Measurements from ENCODE around the gene FOLR2.

The FOLR2 gene

DNA sequence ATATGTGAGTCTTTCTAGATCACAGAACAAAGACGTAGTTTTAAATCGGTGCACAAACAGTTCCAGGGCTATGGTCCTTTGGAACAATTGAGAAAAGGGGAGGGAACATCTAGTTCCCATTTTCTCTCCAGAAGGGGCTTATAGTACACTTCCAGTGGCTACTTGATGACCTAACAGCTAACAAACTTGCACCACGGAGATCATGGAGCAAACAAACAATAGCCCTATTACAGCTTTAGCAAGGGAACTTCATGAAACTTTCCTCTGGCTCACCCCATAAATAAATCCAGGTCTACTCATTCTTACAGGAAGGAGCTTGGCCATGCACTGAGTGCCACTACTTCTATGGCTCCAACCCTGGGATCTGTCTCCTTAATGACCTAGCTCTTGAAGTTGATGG, 8.3 kb upstream of the FOLR2 start:
- DNase-seq, result no peak

DNA sequence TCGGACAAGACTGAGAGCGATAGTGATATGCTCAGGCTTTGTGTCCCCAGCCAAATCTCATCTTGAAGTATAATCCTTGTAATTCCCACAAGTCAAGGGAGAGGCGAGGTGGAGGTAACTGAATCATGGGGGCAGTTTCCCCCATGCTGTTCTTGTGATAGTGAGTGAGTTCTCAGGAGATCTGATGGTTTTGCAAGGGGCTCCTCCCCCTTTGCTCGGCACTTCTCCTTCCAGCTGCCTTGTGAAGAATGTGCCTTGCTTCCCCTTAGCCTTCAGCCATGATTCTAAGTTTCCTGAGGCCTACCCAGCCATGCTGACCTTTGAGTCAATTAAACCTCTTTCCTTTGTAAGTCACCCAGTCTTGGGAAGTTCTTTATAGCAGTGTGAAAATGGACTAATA, 7.5 kb upstream of the FOLR2 start:
- DNase-seq, result no peak

DNA sequence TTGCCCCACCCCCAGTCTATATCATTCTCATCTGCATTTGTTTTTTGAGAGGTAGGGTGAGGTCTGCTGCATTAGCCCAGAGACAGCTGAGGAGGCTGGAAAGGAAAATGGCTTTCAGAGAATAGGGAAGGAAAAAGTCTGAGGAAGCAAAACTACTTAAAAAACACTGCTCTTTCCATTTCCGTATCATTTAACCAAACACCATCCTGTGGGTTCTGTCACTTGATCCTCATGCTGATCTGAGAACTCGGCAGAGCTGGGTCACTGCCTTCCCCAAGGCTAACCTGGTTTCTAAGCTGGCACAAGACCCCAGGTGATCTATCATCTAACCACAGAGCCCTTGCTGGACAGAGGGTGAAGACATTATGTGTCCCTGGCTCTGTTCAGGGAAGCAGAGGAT, 1.2 kb downstream of the FOLR2 start:
- no peak for DNase-seq

DNA sequence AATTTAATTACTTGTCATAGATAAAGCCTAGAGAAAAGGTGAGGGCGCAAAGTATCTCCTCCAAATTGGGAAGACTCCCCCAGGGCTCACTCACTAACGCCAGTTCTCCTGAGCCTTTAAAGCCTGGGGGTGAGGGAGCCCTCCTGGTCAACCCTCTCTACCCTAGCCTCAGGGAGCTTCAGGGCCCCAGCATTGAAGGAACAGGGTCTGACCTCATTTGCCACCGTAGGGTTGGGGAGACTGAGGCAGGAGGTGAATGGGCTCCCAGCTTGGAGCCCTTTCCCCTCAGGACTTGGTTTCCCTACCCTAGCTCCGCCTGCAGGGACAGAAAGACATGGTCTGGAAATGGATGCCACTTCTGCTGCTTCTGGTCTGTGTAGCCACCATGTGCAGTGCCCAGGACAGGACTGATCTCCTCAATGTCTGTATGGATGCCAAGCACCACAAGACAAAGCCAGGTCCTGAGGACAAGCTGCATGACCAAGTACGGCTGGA, 1.7 kb downstream of the FOLR2 start:
- DNase-seq, result no peak

DNA sequence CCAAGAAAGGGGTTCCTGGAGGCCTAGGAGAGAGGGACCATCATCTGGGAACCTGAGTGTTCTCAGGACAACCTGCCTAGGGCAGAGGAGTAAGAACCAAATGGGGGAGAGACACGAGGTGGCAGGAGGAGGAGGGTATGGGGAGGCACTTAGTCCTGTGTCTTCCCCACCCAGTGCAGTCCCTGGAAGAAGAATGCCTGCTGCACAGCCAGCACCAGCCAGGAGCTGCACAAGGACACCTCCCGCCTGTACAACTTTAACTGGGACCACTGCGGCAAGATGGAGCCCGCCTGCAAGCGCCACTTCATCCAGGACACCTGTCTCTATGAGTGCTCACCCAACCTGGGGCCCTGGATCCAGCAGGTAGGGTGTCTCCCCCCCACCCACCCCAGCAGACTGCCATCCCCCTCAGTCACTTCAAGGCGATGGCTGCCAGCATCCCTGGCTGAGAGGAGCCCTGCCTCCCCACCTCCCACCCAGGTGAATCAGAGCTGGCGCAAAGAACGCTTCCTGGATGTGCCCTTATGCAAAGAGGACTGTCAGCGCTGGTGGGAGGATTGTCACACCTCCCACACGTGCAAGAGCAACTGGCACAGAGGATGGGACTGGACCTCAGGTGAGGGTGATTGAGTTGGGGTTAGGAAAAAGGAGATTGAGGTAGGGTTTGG, 4.2 kb downstream of the FOLR2 start:
- no peak for DNase-seq

DNA sequence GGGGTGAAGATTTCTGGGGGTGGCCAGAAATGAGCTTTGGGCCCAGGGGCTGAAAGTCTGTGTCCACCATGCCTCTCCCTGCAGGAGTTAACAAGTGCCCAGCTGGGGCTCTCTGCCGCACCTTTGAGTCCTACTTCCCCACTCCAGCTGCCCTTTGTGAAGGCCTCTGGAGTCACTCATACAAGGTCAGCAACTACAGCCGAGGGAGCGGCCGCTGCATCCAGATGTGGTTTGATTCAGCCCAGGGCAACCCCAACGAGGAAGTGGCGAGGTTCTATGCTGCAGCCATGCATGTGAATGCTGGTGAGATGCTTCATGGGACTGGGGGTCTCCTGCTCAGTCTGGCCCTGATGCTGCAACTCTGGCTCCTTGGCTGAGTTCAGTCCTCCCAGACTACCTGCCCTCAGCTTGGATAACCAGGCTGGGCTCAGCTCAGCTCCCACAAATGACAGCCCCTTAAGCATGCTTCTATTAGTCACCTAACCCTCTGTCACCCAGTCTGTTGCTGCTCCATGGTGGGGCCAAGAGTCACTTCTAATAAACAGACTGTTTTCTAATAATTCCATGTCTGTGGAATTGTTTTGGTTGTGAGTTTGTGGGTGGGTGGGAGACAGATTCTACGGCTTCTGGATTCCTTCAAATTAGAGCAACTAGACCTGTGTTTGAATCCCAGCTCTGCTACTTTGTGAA, 4.9 kb downstream of the FOLR2 start:
- DNase-seq, result no peak

DNA sequence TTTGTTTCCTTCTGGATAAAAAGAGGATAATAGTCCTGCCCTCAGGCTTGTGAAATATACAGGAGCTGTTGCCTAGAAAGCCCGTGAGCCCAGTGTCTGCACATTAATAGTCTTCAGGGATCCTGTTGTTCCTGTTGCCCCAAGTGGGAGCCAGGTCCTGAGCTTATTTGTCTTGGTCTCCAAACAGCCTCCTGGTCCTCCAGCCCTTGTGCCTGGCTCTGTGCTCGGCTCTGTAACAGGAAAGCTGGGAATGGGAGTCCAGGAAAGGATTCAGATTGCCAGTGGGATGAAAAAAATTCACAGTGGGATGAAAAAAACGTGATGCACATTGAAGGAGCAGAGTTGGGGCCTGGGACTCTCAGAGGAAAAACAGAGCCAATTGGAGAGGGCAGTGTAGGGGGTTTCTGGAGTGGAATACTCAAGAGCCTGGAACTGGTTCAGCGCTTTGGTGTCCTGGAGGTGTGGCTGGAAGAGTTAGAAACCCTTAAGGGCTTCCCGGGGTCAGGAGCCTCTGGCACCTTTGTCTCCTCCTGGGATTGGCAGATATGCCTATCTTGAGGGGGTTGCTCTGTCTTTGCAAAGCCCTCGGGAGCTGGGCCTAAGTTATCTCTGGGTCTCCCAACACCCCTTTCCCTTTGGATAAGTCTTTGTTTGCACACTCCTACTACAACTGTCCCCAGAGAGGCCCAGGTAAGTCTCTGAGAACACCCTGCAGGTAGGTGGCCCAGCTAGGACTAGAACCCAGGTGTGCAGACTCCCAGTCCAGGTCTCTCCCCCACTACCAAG, 5.7 kb downstream of the FOLR2 start:
- DNase-seq, result no peak

DNA sequence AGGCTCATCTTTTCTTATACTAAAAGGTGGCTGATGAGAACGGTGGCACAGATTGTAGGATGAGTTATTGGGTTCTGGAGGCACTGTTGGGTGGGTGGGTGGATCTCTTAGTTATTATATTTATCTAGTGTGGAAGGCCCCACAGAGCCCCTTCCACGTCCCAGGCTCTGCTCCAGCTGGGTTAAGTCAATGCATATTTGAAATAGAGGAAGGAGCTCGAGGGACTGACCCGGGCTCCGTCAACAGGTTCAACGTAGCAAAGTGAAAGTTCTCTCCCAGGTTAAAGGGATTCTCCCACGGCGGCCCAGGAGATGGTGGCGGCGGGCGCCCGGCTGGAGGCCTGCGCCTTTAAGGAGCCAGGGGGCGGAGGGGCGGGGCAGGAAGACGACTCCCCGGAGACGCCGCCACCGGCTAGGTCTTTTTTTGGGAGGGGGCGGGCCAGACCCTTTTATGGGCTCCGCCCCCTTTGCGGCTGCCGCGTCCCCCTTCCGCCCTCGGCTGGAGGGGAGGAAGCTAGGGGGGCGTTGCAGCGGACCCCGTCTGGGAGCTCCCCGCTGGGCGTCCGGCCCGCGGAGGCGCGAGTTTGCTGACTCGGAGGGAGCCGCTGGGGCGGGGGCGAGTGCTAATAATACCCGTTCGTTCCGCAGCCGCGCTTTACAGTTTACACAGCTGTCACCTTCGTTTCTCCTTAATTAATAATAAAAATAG, 6.5 kb downstream of the FOLR2 start:
- peak; percentile 93 for DNase-seq

DNA sequence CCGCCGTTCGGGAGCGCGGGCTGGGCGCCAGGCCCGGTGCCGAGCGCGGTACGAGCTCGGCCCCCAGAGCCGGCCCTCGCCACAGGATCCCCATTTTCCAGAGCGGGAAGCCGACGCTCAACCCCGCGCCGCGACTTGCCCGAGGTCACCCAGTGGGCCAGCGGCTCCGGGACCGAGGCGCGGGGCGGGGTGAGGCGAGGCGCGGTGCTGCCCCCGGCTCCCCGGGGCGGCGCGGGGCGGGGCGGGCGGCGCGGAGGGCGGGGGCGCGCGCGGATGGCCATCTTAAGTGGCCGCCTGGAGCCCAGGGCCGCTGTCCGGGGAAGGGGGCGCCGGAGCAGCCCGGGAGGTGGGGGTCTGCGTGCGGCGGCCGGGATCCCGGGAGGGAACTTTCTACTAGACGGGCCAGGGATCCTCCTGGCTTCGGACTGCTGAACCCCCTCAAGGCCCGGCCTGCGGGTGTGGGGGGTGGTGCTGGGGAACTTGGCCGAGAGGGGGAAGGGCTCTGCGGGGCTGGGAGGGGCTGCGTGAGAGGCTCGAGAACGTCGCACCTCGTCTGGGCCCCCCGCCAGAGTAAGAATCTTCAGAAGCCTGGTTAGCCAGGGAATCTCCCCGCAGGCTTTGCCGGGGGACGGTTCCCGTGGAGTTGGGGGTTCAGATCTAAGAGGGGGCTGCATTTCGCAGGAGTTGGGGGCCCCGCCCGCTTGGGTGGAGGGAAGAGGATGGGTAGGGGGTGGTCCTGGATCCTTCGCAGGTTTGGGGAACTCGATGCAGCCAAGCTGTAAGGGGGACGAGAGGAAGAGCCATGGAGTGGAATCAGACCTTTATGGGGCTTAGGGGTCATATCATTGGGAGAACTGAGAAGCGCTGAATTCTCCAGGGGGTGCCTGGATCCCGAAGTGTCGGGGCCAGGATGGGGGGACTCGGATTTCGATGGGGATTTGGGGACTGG, 7.3 kb downstream of the FOLR2 start:
- peak; percentile 77 for DNase-seq

DNA sequence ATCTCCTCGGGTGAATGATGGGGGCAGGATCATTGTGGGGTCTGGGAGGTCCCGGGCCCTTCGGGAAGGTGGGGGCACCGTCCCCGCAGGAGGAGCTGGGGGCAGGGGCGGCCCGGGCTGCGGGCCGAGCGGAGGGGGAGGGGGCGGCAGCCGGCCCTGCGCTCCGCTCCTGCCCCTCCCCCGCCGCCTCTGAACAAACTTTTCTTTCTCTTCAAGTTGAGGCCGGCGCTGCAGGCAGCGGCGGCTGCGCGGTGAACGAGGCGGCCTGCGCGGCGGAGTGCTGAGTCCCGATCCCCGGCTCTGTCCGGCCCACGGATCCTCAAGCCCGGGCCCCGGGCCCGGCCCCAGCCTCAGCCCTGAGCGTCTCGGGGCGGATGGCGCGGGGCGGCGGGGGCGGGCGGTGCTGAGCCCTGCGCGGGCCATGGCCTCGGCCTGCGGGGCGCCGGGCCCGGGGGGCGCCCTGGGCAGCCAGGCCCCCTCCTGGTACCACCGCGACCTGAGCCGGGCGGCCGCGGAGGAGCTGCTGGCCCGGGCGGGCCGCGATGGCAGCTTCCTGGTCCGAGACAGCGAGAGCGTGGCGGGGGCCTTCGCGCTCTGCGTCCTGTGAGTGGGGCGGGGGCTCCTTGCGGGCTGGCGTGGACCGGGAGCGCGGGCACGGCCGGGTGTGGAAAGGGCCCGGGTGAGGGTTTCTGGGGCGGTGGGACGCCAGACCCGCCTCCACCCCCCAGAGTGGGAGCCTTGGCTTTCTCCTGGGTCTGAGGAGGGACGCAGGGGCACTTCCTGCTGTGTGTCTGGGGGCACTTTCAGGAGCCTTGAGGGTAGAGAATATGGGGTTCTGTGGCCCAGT, 8.2 kb downstream of the FOLR2 start, which contains the start of gene INPPL1:
INPPL1 (plus strand) TSS at position 204 of the 847 bp plus-strand sequence; CDS start at position 422, 218 bp downstream.
- DNase-seq, result peak; percentile 58

DNA sequence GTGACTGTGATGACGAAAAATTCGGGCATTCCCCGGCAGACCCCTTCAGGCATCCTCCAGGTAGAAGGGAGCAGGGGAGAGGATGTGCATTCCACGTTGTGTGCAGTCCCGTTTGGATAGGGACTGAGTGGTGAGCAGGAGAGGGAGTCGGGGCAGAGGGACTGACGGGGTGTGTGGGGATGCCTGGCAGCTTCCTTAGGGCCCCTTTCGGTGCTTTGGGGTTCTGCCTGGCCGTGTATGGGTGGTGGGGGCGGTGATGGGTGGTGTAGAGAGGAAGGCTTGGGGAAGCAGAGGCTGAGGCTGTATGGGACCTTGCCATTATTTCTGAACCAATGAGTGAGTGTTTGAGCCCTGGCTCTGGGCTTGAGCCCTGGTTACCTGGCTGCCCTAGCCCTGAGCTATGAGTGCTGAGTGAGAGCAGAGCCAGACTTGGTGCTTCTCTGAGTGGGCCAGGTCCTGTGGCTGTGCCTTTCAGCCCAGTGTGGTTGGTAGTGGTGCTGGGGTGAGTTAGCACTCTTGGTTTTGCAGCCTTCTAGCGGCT, 8.9 kb downstream of the FOLR2 start:
- DNase-seq, result no peak

DNA sequence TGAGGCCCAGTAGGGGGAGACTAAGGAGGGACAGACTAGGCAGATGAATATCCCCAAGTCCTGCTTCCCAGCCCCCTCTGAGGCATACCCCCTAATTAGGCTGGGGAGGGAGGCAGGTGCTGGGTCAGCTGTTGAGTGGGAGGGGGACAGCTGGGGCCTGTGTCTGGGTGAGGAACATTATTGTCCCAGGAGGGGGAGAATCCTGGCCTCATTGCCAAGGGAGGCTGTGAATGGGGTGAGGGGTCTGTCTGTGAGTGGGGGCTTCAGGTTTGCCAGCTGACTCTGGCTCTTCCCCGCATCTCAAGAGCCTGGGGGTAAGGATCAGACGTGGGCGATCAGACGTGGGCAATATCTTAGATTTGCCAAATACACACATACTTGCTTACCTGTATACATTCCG, 10.1 kb downstream of the FOLR2 start:
- DNase-seq, result no peak

DNA sequence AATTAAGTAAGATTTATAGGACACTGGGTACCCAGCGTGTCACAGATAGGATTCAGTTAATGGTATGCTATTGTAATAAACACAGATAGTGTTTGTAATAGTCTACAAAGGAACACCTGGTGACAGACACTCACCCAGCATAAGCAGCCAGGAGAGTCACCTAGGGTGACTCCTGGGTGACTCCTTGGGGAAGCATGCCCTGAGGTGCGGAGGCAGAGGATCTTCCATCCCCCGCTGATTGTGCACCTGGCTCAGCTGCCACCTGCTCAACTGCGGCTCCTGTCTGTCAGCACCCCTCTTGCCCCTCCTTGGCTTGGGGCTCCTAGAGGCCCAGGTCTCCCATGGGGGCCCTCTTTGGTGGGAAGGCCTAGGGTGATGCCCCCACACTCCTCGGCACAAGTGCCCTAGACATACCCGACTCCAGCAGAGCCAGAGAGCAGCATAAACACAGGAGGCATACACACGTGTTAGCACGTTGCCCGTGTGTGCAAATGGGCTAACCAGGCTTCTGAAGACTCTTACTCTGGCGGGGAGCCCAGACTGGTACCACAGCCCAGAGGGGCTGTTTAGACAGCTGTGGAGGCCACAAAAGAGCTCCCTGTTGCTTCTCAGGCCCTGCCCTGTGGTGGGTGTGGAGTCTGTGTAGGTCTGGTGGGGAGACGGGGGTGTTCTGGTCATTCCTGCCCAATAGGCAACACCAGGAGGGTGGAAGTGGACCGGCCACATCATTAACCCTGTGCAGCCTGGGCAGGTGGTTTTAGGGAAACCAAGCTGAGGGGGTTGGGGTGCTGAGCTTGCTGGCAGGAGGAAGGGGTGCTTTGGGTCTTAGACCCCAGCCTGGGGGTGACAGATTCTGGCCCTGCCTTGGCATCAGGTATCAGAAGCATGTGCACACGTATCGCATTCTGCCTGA, 11.0 kb downstream of the FOLR2 start:
- no peak for DNase-seq

DNA sequence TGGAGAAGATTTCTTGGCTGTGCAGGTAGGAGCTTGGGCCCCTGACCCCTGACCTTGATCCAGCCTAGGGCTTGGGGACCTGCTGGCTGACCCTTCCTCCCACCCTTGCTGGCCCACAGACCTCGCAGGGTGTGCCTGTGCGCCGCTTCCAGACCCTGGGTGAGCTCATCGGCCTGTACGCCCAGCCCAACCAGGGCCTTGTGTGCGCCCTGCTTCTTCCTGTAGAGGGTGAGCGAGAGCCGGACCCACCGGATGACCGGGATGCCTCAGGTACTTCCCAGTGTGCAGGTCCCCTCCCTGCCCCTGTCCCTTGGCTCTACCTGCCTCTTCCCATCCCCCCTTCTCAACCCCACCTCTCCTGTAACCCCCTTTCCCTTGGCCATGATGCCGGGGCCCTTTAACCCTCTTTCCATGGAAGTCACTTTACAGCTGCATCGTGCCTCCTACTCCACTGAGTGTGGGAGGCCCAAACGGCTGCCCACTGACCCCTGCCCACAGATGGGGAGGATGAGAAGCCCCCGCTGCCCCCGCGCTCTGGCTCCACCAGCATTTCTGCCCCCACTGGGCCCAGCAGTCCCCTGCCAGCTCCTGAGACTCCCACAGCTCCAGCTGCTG, 11.7 kb downstream of the FOLR2 start:
- DNase-seq, result no peak

DNA sequence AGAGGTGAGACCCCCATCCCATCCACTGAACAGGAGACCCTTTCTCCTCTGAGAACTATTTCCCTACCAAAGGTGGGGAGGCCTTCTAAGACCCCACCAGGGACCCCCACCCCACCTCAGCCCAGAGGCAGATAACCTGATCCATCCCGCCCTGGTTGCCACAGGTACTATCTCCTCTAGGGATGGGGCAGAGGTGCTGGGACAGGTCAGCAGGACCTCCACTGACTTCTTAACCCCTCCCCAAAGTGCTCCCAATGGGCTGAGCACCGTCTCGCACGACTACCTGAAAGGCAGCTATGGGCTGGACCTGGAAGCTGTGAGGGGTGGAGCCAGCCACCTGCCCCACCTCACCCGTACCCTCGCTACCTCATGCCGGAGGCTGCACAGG, 12.2 kb downstream of the FOLR2 start:
- no peak for DNase-seq

DNA sequence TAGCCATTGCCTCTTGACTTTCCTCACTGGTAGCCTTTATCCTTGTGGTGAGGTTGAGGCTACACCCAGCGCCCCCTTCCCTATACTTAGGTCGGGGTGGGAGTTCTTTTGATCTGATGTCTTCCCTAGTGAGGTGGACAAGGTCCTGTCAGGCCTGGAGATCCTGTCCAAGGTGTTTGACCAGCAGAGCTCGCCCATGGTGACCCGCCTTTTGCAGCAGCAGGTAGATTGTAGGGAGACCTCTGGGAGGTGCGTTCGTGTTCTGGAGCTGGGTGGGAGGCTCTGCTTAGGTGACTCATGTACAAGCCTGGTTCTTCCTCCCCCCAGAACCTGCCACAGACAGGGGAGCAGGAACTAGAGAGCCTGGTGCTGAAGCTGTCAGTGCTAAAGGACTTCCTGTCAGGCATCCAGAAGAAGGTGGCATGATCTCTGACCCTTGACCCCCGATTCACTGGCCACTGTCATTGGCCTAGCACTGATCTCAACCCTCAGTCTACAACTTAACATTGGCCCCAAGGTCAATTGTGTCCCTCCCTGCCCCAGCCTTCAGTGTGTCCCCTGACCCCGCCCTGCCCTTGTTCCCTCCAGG, 12.8 kb downstream of the FOLR2 start:
- DNase-seq, result peak; percentile 11

DNA sequence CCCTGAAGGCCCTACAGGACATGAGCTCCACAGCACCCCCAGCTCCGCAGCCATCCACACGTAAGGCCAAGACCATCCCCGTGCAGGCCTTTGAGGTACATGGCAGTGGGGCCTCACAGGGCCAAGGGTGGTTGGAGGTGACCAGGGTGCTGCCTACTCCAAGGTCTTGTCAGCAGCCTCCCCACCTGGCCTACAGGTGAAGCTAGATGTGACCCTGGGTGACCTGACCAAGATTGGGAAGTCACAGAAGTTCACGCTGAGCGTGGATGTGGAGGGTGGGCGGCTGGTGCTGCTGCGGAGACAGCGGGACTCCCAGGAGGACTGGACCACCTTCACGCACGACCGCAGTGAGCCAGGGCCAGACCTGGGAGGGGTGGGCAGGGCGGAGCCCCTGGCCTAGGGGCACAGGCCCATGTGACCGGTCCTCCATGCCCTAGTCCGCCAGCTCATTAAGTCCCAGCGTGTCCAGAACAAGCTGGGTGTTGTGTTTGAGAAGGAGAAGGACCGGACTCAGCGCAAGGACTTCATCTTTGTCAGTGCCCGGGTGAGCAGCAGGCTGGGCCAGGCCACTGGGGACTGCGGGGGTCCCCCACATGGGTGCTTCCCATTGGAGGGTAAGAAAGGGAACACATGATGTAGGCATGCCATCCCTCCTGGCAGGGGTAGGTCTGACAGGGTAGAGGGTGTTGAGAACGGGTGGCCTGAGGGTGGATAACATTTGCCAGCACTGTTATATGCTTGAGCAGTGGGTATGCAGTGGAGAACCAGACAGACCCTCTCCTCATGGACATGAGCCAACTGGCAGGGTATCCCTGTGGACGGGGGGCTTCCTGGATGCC, 13.6 kb downstream of the FOLR2 start:
- no peak for DNase-seq

Measured in activated CD4-positive, CD25-positive, alpha-beta regulatory T cell treated with anti-CD3 and anti-CD28 coated beads, Interleukin-2, amount 50 U/mL, for 72 hours (primary cell).